Panc1 (cell line): Measurements from ENCODE around the gene UBE2E2. TPM values are rescaled to one million over a fixed set of nuclear protein-coding genes. Genes with fewer than 3 reads are reported as not detected.

Source experiments
- ATAC-seq: fragments of 200-7000 bp; cut with Tn5 transposase; 2 replicates; pipeline ENCODE4 v1.9.1; 2020; ENCODE audit warnings: mild to moderate bottlenecking, moderate library complexity
- BruUV-seq: library from RNA; stranded (reverse); fragments of 400-500 nt; replicated peaks from 2 replicates; lab custom pipeline; 2021; lab: Mats Ljungman, UMichigan
- CTCF ChIA-PET: fragments of 300-600 bp; sonication (Branson Sonifier 250); formaldehyde crosslinking; loops from one replicate; lab custom pipeline; 2022; ENCODE audit warnings: antibody characterized with exemption; lab: Charles Lee
- POLR2A ChIA-PET: fragments of 300-600 bp; sonication (Branson Sonifier 250); formaldehyde crosslinking; loops from one replicate; lab custom pipeline; 2022; ENCODE audit warnings: antibody characterized with exemption; lab: Charles Lee
- DNase-seq: peaks from one replicate; pipeline ENCODE4 v3.0.0-alpha.2; 2010; ENCODE audit warnings: low read depth, low spot score
- H3K27ac ChIP-seq: 2 replicates; pipeline ENCODE4 v1.5.1; 2011; ENCODE audit warnings: mild to moderate bottlenecking, low read length, inconsistent platforms
- H3K27me3 ChIP-seq: fragments of 200-500 bp; sonication (Bioruptor generic); 2 replicates; pipeline ENCODE4 v1.6.0; 2014; ENCODE audit warnings: low read length, inconsistent platforms; ENCODE audit not compliant: control insufficient read depth, insufficient read depth
- H3K36me3 ChIP-seq: fragments of 200-500 bp; sonication (Bioruptor generic); 2 replicates; pipeline ENCODE4 v1.5.1; 2014; ENCODE audit warnings: inconsistent platforms, mild to moderate bottlenecking, low read length, moderate library complexity; ENCODE audit not compliant: control insufficient read depth, insufficient read depth
- H3K4me1 ChIP-seq: 2 replicates; pipeline ENCODE4 v1.5.1; 2011; ENCODE audit warnings: inconsistent platforms, mild to moderate bottlenecking, low read length, moderate library complexity; ENCODE audit not compliant: control insufficient read depth, insufficient read depth
- H3K4me3 ChIP-seq, 2 experiments: 2 replicates each; pipeline ENCODE4 v1.5.1; 2011 to 2012; ENCODE audit warnings: low read depth in 2 of 2, low read length in 2 of 2, mild to moderate bottlenecking in 2 of 2, inconsistent platforms in 1 of 2, moderate library complexity in 1 of 2
- H3K9me3 ChIP-seq: fragments of 200-500 bp; sonication (Bioruptor generic); 2 replicates; pipeline ENCODE4 v1.5.1; 2014; ENCODE audit warnings: low read depth, mild to moderate bottlenecking, inconsistent platforms, low read length, moderate library complexity; ENCODE audit not compliant: control insufficient read depth, insufficient read depth
- CTCF ChIP-seq: fragments of 450-650 bp; IDR thresholded peaks from 2 replicates; pipeline ENCODE4 v1.5.1; 2017; ENCODE audit warnings: mild to moderate bottlenecking
- POLR2AphosphoS5 ChIP-seq: IDR thresholded peaks from 2 replicates; pipeline ENCODE4 v1.6.1; 2012; ENCODE audit warnings: mild to moderate bottlenecking, low read depth, low read length, moderate library complexity
- REST ChIP-seq, 2 experiments: IDR thresholded peaks; 2 replicates each; pipeline ENCODE4 v1.6.1; 2011 to 2012; ENCODE audit warnings: low read depth in 2 of 2, control low read depth in 1 of 2, low read length in 1 of 2, mild to moderate bottlenecking in 1 of 2, moderate library complexity in 1 of 2; ENCODE audit not compliant: insufficient read depth in 1 of 2
- SIN3A ChIP-seq: IDR thresholded peaks from 2 replicates; pipeline ENCODE4 v1.6.1; 2012; ENCODE audit warnings: low read depth, mild to moderate bottlenecking, low read length, moderate library complexity, borderline replicate concordance; ENCODE audit not compliant: insufficient read depth
- TCF7L2 ChIP-seq: IDR thresholded peaks from 2 replicates; pipeline ENCODE4 v1.6.1; 2011; ENCODE audit warnings: mild to moderate bottlenecking, low read depth, low read length, inconsistent platforms
- in situ Hi-C: cut with HindIII; loops from 2 replicates; pipeline ENCODE4 v1.10.0; 2016; ENCODE audit warnings: low sequenced_read_pairs, low pct_unique_long_range_greater_than_20kb
- intact Hi-C: fragments of 100-400 bp; cut with micrococcal nuclease; formaldehyde crosslinking; loops from one replicate; pipeline ENCODE4 v1.10.0; 2022; ENCODE audit not compliant: unreplicated experiment
- total RNA-seq: library from RNA; stranded (reverse); gene quantifications from one replicate; pipeline ENCODE4 v1.2.1, GENCODE V29; 2021; ENCODE audit not compliant: unreplicated experiment

Gene UBE2E2
- total RNA-seq, 1 experiment from 2014 or later = 38.2 TPM

DNA sequence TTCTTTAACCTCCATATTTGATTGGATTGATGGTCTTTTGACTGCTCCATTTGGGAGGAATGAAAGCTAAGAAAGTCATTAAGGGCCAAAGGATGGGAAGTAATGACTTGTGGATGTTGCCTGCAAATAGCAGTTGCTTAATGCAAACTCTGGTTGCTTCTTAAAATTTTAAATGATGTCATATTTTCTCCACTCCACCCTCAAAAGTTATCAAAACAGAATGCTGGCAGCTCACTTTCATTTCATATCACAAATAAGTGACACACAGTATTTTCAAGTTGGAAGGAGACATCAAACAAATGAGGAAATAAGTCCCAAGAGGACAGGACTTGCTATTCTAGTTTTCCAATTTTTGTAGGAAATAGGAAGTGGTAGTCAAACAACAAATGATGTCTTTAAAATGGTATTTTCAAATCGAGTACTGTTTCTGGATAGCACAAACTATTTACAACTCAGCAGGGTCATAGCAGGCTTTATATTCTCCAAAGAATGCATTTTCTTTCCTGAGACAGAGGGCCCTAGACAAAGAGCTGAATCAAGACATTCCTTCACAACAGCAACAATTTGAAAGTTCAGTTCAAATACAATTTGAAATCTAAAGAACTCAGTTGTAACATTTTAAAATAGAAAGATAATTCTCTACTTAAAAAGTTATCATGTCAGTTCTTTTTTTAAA, 437.5 kb downstream of the UBE2E2 start:
- Histone ChIP-seq H3K36me3 (no peaks in the 10 kb centered on the region), H3K4me1 (no peaks in the 10 kb centered on the region), H3K4me3 (no peak overlapping the region), H3K27me3 (no peaks in the 10 kb centered on the region), H3K27ac (no peak overlapping the region), H3K9me3 (no peaks in the 10 kb centered on the region)
- intact Hi-C loops (no loop called here), in situ Hi-C loops (no loop called here)
- no peak for DNase-seq
- ChIA-PET POLR2A (interaction anchor here (0.6 to 0.7 kb wide), 3 partner anchors 70 to 156 kb away, joined by 3 to 7 read pairs (median 6); no protein-coding TSS in a partner anchor), CTCF (no interaction called here)
- BruUV-seq = no TSS peak
- TF ChIP-seq POLR2AphosphoS5 (no peak), TCF7L2 (no peak), SIN3A (no peak), REST (IDR thresholded peaks at IDR 0.05; ENCODE audit: insufficient read depth in 1 of 2, low read depth in 2 of 2, low read length in 1 of 2) (no peak), CTCF (no peak)
- no peak for ATAC-seq
